Right lobe of liver (tissue), 6 donors: Measurements from ENCODE around the gene CYP2A7. TPM values are rescaled to one million over a fixed set of nuclear protein-coding genes. Genes with fewer than 3 reads are reported as not detected.
"Not testable (repeated sequence)": the region's sequence is repeated elsewhere in the genome, so short reads cannot be mapped to it uniquely, and the experiment has no call there.

Experiments used
- ATAC-seq, 4 donors: fragments of 200-7000 bp; cut with Tn5 transposase; one replicate each; pipeline ENCODE4 v1.9.1; 2020; ENCODE audit warnings: mild to moderate bottlenecking in 4 of 4, moderate library complexity in 4 of 4
- DNase-seq, 3 donors: peaks; one replicate each; pipeline ENCODE4 v3.0.0-alpha.2; 2020
- H3K27ac ChIP-seq, 3 donors: fragments of 200-600 bp; one replicate each; pipeline ENCODE4 v1.8.0; 2022
- H3K27me3 ChIP-seq, 2 donors: fragments of 200-600 bp; one replicate each; pipeline ENCODE4 v1.8.0; 2022
- H3K36me3 ChIP-seq, 4 donors: fragments of 200-600 bp; sonication (generic) in 1 of 4; one replicate each; pipeline versions ENCODE4 v1.5.1 to v1.8.0; 2017 to 2022; ENCODE audit warnings: control low read depth in 1 of 4
- H3K4me1 ChIP-seq, 4 donors: fragments of 200-600 bp; sonication (generic) in 1 of 4; one replicate each; pipeline versions ENCODE4 v1.5.1 to v1.8.0; 2017 to 2022; ENCODE audit warnings: control low read depth in 1 of 4
- H3K4me3 ChIP-seq, 3 donors: fragments of 200-600 bp; one replicate each; pipeline ENCODE4 v1.8.0; 2022
- H3K9me3 ChIP-seq, 4 donors: fragments of 200-600 bp; sonication (generic) in 1 of 4; one replicate each; pipeline versions ENCODE4 v1.5.1 to v1.8.0; 2017 to 2022; ENCODE audit warnings: control low read depth in 1 of 4
- POLR2A ChIP-seq: fragments of 450-650 bp; IDR thresholded peaks from one replicate; pipeline ENCODE4 v1.6.1; 2017; ENCODE audit warnings: antibody characterized with exemption, mild to moderate bottlenecking
- WGBS: methylation state at CpG from one replicate; pipeline ENCODE4 v1.1.6; 2018; ENCODE audit warnings: low coverage, low lambda C conversion rate; ENCODE audit not compliant: insufficient coverage; ENCODE audit errors: missing lambda C conversion rate; 5-methylcytosine and 5-hydroxymethylcytosine counted together
- intact Hi-C, 2 donors: fragments of 100-400 bp; cut with DNase I; formaldehyde crosslinking; loops; one replicate each; pipeline versions ENCODE4 v1.11.2 to v1.14.1; 2022
- total RNA-seq, 6 experiments: library from RNA; depleted of rRNA in 2 of 6; stranded (reverse); fragments of >200 nt in 2 of 6; fragmentation: NEBNext Ultra II Directional in 3 of 6; extraction: Animal tissue kit (Norgen Biotek cat#: 25700) in 3 of 6; gene quantifications; one replicate each; pipeline versions ENCODE4 v1.1.0 to v1.2.4, GENCODE V29; 2016 to 2023
- TF ChIP-seq, protein P1 (sequence below), 4 donors: fragments of 200-600 bp in 3 of 4; fragments of 450-650 bp in 1 of 4; IDR thresholded peaks; one replicate each; pipeline versions ENCODE4 v1.5.1 to v1.8.0; 2016 to 2022; ENCODE audit warnings: antibody characterized with exemption in 4 of 4, mild to moderate bottlenecking in 2 of 4
- donor health status: DM: no; HTN: yes; CAD: no.
- donor health status: DM: no; HTN: no; CAD: no.
- donor health status: DM: no; HTN: no; CAD: no.
- donor health status: DM: no; HTN: yes; CAD: no.
- donor health status: DM: no; HTN: yes; CAD: no.

The CYP2A7 gene
- total RNA-seq, 6 experiments from 2014 or later = 2.5 to 2,068 (median 134) TPM

DNA sequence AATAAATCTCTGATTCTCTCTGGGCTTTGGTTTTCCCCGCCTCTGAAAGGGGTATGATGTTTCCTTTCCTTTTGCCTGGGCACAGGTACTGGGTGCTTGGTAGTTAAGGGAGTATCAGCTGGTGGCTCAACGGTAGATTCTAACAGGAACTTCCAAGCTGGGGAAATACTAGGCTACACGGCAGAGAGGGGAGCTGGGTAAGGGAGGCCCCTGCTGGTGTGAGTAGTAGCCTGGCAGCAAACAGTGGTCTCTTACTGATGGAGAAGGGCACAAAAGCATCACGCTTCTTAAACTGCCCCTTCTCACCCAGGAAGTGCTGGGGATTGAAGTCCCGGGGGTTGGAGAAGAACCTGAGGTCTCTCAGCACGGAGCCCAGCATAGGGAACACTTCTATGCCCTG lies 26.9 kb upstream of the CYP2A7 start:
- ATAC-seq (peak in 2 of 4 donors; percentile 45 to 88), DNase-seq (peak in 2 of 3 donors; percentile 31 to 60)
- Histone ChIP-seq H3K27ac (no peak overlapping the region), H3K4me3 (no peak overlapping the region), H3K27me3 (no peaks in the 10 kb centered on the region), H3K9me3 (no peaks in the 10 kb centered on the region), H3K36me3 (no peaks in the 10 kb centered on the region), H3K4me1 (no peaks in the 10 kb centered on the region)
- TF ChIP-seq, protein P1, sequence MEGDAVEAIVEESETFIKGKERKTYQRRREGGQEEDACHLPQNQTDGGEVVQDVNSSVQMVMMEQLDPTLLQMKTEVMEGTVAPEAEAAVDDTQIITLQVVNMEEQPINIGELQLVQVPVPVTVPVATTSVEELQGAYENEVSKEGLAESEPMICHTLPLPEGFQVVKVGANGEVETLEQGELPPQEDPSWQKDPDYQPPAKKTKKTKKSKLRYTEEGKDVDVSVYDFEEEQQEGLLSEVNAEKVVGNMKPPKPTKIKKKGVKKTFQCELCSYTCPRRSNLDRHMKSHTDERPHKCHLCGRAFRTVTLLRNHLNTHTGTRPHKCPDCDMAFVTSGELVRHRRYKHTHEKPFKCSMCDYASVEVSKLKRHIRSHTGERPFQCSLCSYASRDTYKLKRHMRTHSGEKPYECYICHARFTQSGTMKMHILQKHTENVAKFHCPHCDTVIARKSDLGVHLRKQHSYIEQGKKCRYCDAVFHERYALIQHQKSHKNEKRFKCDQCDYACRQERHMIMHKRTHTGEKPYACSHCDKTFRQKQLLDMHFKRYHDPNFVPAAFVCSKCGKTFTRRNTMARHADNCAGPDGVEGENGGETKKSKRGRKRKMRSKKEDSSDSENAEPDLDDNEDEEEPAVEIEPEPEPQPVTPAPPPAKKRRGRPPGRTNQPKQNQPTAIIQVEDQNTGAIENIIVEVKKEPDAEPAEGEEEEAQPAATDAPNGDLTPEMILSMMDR (IDR thresholded peaks at IDR 0.05) = peak in 1 of 4 donors; percentile 37
- TF ChIP-seq POLR2A = no peak
- WGBS = 72% methylated on average over 4 of the region's 6 CpGs
- intact Hi-C loops = no loop called here

DNA sequence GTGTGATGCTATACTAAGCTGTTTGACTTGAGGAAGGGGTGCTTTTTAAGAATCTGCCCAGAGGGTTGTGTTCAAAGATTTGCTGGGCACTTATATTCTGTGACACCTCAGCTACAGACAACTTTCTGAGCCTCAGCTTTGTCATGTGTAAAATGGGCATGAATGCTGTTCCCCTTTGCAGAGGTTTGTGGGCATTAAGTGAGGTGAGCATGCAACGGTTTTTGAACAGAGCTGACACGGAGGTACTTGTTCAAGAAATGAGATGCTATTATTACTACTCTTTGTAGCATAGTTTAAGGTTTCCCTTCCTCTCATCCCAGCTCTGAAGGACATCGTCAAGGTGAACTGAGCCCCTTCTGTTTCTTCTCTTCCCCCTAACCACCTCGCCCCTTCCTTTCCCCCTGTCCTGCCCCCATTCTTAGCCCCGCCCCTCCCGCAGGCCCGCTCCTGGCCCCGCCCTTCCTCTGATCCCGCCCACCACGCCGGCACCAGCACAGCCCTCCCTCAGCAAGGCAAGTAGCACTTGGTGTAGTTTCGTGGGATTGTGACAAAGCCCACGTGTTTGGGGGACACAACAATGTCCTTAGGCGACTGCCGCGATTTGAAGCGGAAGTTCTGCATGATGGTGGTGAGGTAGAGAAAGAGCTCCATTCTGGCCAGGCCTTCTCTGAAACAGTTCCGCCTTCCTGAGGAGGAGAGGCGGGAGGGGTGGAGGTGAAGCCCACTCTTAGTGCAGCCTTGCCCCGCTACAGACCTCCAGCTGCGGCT lies 26.1 kb upstream of the CYP2A7 start:
- TF ChIP-seq, protein P1 (IDR thresholded peaks at IDR 0.05) = no peak
- no peak for TF ChIP-seq POLR2A
- Histone ChIP-seq H3K27me3 (no peaks in the 10 kb centered on the region), H3K36me3 (no peaks in the 10 kb centered on the region), H3K4me1 (no peaks in the 10 kb centered on the region), H3K27ac (no peak overlapping the region), H3K4me3 (peak overlapping the region in 1 of 3 donors; percentile 3), H3K9me3 (no peaks in the 10 kb centered on the region)
- ATAC-seq = peak in 1 of 4 donors; percentile 63
- intact Hi-C loops = no loop called here
- 28% methylated on average over 19 of the region's 21 CpGs for WGBS
- DNase-seq = peak in 2 of 3 donors; percentile 35 to 62

DNA sequence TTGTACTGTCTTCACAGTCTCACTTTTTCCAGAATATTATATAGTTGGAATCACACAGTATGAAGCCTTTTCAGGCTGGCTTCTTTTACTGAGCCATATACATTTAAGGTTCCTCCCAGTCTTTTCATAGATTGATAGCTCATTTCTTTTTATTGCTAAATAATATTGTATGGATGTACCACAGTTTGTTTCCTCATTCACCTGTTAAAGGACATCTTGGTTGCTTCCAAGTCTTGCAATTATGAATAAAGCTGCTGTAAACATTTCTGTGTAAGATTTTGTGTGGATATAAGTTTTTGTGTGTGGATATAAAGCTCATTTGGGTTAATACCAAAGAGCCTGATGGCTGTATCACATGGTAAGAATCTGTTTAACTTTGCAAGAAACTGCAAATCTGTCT lies 24.5 kb upstream of the CYP2A7 start:
- H3K27ac ChIP-seq = no peak overlapping the region
- H3K4me3 ChIP-seq = no peak overlapping the region
- H3K4me1 ChIP-seq = no peaks in the 10 kb centered on the region
- H3K27me3 ChIP-seq = no peaks in the 10 kb centered on the region
- no peak for DNase-seq
- intact Hi-C loops = no loop called here
- H3K36me3 ChIP-seq = no peaks in the 10 kb centered on the region
- no peaks in the 10 kb centered on the region for H3K9me3 ChIP-seq
- TF ChIP-seq, protein P1 (IDR thresholded peaks at IDR 0.05) = no peak
- no peak for TF ChIP-seq POLR2A
- ATAC-seq = no peak

DNA sequence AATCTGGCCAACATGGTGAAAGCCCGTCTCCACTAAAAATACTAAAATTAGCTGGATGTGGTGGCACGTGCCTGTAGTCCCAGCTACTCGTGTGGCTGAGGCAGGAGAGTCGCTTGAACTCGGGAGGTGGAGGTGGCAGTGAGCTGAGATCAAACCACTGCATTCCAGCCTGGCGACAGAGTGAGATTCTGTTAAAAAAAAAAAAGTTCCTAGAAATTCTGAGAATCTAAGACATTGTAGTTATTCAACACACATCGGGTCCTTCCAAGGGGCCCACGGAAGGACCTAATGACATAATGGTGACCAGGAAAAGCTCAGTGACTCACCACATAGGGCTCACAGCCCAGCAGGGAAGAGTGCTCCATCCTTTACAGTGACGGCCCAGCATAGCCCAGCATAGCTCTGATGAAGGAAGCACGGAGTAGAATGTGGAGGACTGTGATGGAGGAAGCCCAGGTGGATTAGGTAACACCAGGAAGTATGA lies 22.7 kb upstream of the CYP2A7 start:
- WGBS = 70% methylated on average over 8 of the region's 10 CpGs
- H3K27me3 ChIP-seq, H3K36me3 ChIP-seq, H3K4me1 ChIP-seq, H3K9me3 ChIP-seq, H3K27ac ChIP-seq, intact Hi-C loops, DNase-seq, H3K4me3 ChIP-seq: not testable (repeated sequence)
- peak in 3 of 4 donors; percentile 46 to 74 (median 53) for ATAC-seq

DNA sequence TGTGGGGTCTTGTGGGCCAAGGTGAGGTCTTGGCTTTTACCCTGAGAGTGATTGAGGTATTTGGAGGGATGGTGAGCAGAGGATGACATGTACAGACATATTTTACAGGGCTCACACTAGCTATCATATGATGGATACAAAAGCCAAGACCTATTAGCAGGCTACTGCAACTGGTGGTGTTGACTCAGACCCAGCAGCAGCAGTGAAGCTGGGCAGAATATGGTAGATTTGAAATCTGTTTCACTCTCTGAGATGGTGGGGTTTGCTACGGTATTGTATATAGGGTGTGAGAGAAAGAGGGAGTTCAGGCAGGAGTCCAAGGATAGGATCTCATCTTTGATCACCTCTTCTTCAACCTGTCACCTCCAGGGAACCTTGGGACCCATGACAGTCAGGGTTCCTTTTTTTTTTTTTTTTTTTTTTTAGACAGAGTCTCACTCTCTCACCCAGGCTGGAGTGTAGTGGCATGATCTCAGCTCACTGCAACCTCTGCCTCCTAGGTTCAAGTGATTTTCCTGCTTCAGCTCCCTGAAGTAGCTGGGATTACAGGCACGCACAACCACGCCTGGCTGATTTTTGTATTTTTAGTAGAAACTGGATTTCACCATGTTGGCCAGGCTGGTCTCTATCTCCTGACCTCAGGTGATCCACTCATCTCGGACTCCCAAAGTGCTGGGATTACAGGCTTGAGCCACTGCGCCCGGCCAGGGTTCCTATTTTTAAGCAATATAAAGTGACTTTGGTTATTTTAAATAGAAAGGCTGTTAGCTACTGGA lies 20.1 kb upstream of the CYP2A7 start:
- H3K4me3 ChIP-seq, H3K27ac ChIP-seq, H3K36me3 ChIP-seq, intact Hi-C loops, H3K9me3 ChIP-seq, DNase-seq, H3K27me3 ChIP-seq, ATAC-seq: not testable (repeated sequence)
- WGBS = 70% methylated on average over 4 of the region's 6 CpGs
- peaks cover 0 to 18% (median 7%) of the 10 kb centered on the region in 4 donors for H3K4me1 ChIP-seq

DNA sequence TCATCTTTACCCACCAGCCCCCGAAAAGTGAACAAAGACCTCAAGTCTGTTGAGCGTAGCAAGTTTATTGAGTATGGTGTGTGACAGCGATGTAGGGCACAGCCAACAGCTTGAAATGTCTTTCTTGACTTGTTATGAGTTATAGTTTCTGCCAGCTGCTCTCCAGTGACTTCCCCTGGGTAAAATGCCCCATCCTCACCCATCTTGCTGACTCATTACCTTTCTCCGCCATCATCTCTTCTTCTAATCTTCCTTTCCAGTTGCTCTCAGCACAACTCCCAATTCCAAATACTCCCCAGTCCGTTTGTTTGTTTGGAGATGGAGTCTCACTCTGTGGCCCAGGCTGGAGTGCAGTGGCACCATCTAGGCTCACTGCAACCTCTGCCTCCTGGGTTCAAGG lies 18.5 kb upstream of the CYP2A7 start:
- H3K4me3 ChIP-seq, H3K36me3 ChIP-seq, H3K27me3 ChIP-seq, H3K9me3 ChIP-seq, intact Hi-C loops, H3K27ac ChIP-seq, DNase-seq, ATAC-seq: not testable (repeated sequence)
- peaks cover 0 to 26% (median 10%) of the 10 kb centered on the region in 4 donors for H3K4me1 ChIP-seq
- 92% methylated on average over 5 of the region's 5 CpGs for WGBS

DNA sequence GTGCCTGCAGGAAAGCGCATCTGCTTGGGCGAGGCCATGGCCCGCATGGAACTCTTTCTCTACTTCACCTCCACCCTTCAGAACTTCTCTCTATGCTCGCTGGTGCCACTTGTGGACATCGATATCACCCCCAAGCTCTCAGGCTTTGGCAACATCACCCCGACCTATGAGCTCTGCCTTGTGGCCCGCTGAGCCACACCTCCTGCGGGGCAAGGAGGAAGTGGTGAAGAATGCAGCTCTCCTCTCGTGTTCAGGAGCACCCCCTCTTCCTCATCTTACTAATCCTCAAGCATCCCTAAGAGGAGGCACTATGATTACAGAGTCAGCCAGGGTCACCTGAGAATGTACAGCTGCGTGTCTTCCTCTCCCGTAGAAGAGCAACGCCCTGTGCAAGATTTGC lies 17.9 kb upstream of the CYP2A7 start:
- H3K27ac ChIP-seq, ATAC-seq, H3K36me3 ChIP-seq, H3K9me3 ChIP-seq, intact Hi-C loops, H3K27me3 ChIP-seq, H3K4me3 ChIP-seq, DNase-seq: not testable (repeated sequence)
- WGBS = 40% methylated on average over 2 of the region's 12 CpGs
- peaks cover 0 to 26% (median 10%) of the 10 kb centered on the region in 4 donors for H3K4me1 ChIP-seq
